DND-41 (cell line): ENCODE results near the gene INHBB.

ENCODE experiments used
- CTCF ChIP-seq: IDR thresholded peaks from 2 replicates; pipeline ENCODE4 v1.5.1; 2012; ENCODE audit warnings: borderline replicate concordance, low read length, moderate library complexity, mild to moderate bottlenecking; ENCODE audit not compliant: poor library complexity, severe bottlenecking; ENCODE audit errors: extremely low read depth
- EZH2 ChIP-seq: IDR thresholded peaks from 3 replicates; pipeline ENCODE4 v1.6.1; 2012; ENCODE audit warnings: borderline replicate concordance, low read depth, mild to moderate bottlenecking, moderate library complexity, low read length, inconsistent platforms; ENCODE audit not compliant: severe bottlenecking

- TF ChIP-seq CTCF (no peak), EZH2 (no peak)
These were observed 35.7 kb downstream of the INHBB start for GRCh38 chr2:120381661-120382060.
